Measurements from ENCODE around the gene IGFBP2. TPM values are rescaled to one million over a fixed set of nuclear protein-coding genes. Genes with fewer than 3 reads are reported as not detected.

IGFBP2 gene
- total and polyA plus RNA-seq, 2 donors (not counting 1 experiment from before 2014, with no cell fraction given): not detected

DNA sequence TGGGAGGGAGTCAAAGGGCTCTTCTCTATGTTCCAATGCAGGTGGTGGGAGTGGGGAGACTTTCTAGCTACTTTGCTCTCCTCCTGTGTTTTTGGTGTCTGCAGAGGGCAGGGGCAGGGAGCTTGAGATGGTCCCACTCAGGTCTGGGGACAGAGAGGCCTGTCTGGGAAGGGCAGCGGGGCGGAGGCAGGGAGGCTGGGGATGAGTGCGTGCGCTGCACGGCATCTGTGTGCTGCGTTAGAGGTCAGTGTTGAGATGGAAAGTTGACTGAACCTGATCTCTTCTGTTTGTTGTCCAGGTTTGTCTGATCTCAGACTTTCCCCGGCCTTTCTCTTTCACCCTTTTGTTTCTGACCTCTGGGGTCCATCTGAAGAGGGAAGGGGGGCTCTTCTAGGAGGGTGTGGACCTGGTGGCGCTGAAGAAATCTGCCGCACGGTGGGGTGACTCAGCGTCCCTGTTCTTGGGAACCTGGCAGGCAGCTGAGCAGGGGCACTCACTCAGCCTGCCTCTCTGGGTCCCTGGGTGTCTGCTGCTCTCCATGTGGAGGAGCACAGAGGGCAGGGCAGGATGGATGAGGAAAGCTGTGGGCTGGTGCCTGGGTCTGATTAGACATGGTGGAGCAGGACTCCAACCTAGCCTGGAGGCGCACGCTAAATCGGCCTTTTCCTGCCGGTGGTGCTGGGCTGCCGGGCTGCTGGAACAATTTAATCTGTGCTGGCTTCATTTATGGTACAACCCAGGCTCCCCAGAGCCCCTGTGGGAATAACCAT lies 24.1 kb downstream of the IGFBP2 start:
- H3K4me1 Mint-ChIP-seq: no peaks in the 10 kb centered on the region
- intact Hi-C loops (cut with micrococcal nuclease): no loop called here
- H3K27ac ChIP-seq (ENCODE audit: low read length in 2 of 2): no peak overlapping the region
- WGBS (ENCODE audit: insufficient coverage): 96% methylated on average over 11 of the region's 16 CpGs
- no peak for TF ChIP-seq EZH2 (IDR thresholded peaks at IDR 0.05; ENCODE audit: borderline replicate concordance, insufficient read depth, low read depth, low read length, poor library complexity, severe bottlenecking)
- TF ChIP-seq, protein P1, sequence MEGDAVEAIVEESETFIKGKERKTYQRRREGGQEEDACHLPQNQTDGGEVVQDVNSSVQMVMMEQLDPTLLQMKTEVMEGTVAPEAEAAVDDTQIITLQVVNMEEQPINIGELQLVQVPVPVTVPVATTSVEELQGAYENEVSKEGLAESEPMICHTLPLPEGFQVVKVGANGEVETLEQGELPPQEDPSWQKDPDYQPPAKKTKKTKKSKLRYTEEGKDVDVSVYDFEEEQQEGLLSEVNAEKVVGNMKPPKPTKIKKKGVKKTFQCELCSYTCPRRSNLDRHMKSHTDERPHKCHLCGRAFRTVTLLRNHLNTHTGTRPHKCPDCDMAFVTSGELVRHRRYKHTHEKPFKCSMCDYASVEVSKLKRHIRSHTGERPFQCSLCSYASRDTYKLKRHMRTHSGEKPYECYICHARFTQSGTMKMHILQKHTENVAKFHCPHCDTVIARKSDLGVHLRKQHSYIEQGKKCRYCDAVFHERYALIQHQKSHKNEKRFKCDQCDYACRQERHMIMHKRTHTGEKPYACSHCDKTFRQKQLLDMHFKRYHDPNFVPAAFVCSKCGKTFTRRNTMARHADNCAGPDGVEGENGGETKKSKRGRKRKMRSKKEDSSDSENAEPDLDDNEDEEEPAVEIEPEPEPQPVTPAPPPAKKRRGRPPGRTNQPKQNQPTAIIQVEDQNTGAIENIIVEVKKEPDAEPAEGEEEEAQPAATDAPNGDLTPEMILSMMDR (IDR thresholded peaks at IDR 0.05): no peak
- no peak for DNase-seq
- no peaks in the 10 kb centered on the region for H3K4me1 ChIP-seq (ENCODE audit: control insufficient read depth in 2 of 2, insufficient read depth in 2 of 2, low read length in 2 of 2)
- no peaks in the 10 kb centered on the region for H4K20me1 ChIP-seq (ENCODE audit: control insufficient read depth, insufficient read depth, low read length, poor library complexity, severe bottlenecking)
- POLR2A ChIA-PET: no interaction called here
- H3K4me3 ChIP-seq (ENCODE audit: control extremely low read depth in 1 of 5, extremely low read depth in 1 of 5, insufficient read depth in 1 of 5, low read depth in 2 of 5, low read length in 4 of 5): no peak overlapping the region
- H3K79me2 ChIP-seq (ENCODE audit: control insufficient read depth, insufficient read depth, low read length): no peaks in the 10 kb centered on the region
- ATAC-seq (ENCODE audit: low read depth): no peak
- peaks cover 25% of the 10 kb centered on the region for H3K27me3 Mint-ChIP-seq
- H3K27me3 ChIP-seq (replicated peaks in 1 of 4; ENCODE audit: control extremely low read depth in 1 of 4, control insufficient read depth in 3 of 4, insufficient read depth in 4 of 4, low read length in 3 of 4): peaks cover 0 to 6% (median 0%) of the 10 kb centered on the region in 4 experiments
- H3K4me3 Mint-ChIP-seq: no peak overlapping the region
- H3K36me3 ChIP-seq (replicated peaks in 1 of 2; ENCODE audit: control extremely low read depth in 1 of 2, control insufficient read depth in 1 of 2, extremely low read depth in 1 of 2, insufficient read depth in 2 of 2, low read length in 1 of 2): no peaks in the 10 kb centered on the region
- H2AFZ ChIP-seq (ENCODE audit: insufficient read depth, low read depth, low read length, poor library complexity, severe bottlenecking): no peak overlapping the region
- no peak overlapping the region for H3K9ac ChIP-seq (ENCODE audit: low read length)
- no peak overlapping the region for H3K4me2 ChIP-seq (replicated peaks; ENCODE audit: low read depth, low read length, poor library complexity, severe bottlenecking)
- CTCF ChIA-PET: interaction anchor here (2.8 kb wide), 1 partner anchor 10 kb away, joined by 13 read pairs; no protein-coding TSS in a partner anchor
- no peaks in the 10 kb centered on the region for H3K9me3 ChIP-seq (ENCODE audit: control extremely low read depth in 1 of 3, control insufficient read depth in 2 of 3, insufficient read depth in 1 of 3, low read length in 2 of 3)
- H3K27ac Mint-ChIP-seq: no peak overlapping the region
- no peaks in the 10 kb centered on the region for H3K9me3 Mint-ChIP-seq (ENCODE audit: insufficient read depth)

DNA sequence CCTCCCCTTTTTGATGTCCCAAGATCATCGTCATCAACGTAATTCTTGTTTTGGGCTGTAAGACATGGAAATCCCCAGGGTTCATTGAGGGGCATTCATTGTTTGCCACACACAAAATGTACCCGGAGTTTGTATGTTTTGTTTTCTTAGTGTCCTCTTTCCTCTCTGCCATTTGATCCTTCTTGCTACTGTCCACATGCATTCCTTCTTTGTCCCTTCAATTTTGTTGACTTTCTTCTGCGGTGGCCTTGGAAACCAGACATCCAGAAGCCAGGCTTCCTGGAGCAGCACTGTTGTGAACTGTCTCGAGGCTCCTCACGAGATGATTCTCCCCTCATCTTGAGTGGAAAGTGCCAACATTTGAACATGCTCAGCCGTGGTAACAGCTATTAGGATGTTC lies 24.8 kb downstream of the IGFBP2 start:
- Mint-ChIP-seq H3K27me3 (peaks cover 26% of the 10 kb centered on the region), H3K4me3 (no peak overlapping the region), H3K4me1 (no peaks in the 10 kb centered on the region), H3K9me3 (ENCODE audit: insufficient read depth) (no peaks in the 10 kb centered on the region), H3K27ac (no peak overlapping the region)
- Histone ChIP-seq H3K9me3 (ENCODE audit: control extremely low read depth in 1 of 3, control insufficient read depth in 2 of 3, insufficient read depth in 1 of 3, low read length in 2 of 3) (no peaks in the 10 kb centered on the region), H3K4me3 (ENCODE audit: control extremely low read depth in 1 of 5, extremely low read depth in 1 of 5, insufficient read depth in 1 of 5, low read depth in 2 of 5, low read length in 4 of 5) (no peak overlapping the region), H2AFZ (ENCODE audit: insufficient read depth, low read depth, low read length, poor library complexity, severe bottlenecking) (no peak overlapping the region), H3K36me3 (replicated peaks in 1 of 2; ENCODE audit: control extremely low read depth in 1 of 2, control insufficient read depth in 1 of 2, extremely low read depth in 1 of 2, insufficient read depth in 2 of 2, low read length in 1 of 2) (no peaks in the 10 kb centered on the region), H3K9ac (ENCODE audit: low read length) (no peak overlapping the region), H3K79me2 (ENCODE audit: control insufficient read depth, insufficient read depth, low read length) (no peaks in the 10 kb centered on the region), H3K27ac (ENCODE audit: low read length in 2 of 2) (no peak overlapping the region), H3K4me1 (ENCODE audit: control insufficient read depth in 2 of 2, insufficient read depth in 2 of 2, low read length in 2 of 2) (no peaks in the 10 kb centered on the region), H3K27me3 (replicated peaks in 1 of 4; ENCODE audit: control extremely low read depth in 1 of 4, control insufficient read depth in 3 of 4, insufficient read depth in 4 of 4, low read length in 3 of 4) (peaks cover 0 to 6% (median 0%) of the 10 kb centered on the region in 4 experiments), H3K4me2 (replicated peaks; ENCODE audit: low read depth, low read length, poor library complexity, severe bottlenecking) (no peak overlapping the region), H4K20me1 (ENCODE audit: control insufficient read depth, insufficient read depth, low read length, poor library complexity, severe bottlenecking) (no peaks in the 10 kb centered on the region)
- WGBS (ENCODE audit: insufficient coverage): 89% methylated on average over 4 of the region's 7 CpGs
- ATAC-seq (ENCODE audit: low read depth) (no peak), DNase-seq (no peak)
- ChIA-PET CTCF (interaction anchor here (2.8 kb wide), 1 partner anchor 10 kb away, joined by 13 read pairs; no protein-coding TSS in a partner anchor), POLR2A (no interaction called here)
- intact Hi-C loops (cut with micrococcal nuclease): no loop called here
- TF ChIP-seq EZH2 (IDR thresholded peaks at IDR 0.05; ENCODE audit: borderline replicate concordance, insufficient read depth, low read depth, low read length, poor library complexity, severe bottlenecking): no peak
- TF ChIP-seq, protein P1 (IDR thresholded peaks at IDR 0.05): no peak
